ENCODE data around the gene PLET1.

GRCh38 chr11:112226831-112227401, 33.7 kb downstream of the PLET1 start:
- TF ChIP-seq CTCF (IDR thresholded peaks at IDR 0.05) (no peak), POLR2AphosphoS5 (IDR thresholded peaks at IDR 0.05) (no peak), POLR2A (IDR thresholded peaks at IDR 0.05) (no peak)

All from prostate gland (tissue), 2 donors.